Activated T-cell treated with anti-CD3 and anti-CD28 coated beads for 1 hour (primary cell): Measurements from ENCODE around the gene PCCA.

ENCODE experiments used
- DNase-seq: peaks from one replicate; pipeline ENCODE4 v3.0.0-alpha.2; 2020; ENCODE audit warnings: low read depth

PCCA gene

DNA sequence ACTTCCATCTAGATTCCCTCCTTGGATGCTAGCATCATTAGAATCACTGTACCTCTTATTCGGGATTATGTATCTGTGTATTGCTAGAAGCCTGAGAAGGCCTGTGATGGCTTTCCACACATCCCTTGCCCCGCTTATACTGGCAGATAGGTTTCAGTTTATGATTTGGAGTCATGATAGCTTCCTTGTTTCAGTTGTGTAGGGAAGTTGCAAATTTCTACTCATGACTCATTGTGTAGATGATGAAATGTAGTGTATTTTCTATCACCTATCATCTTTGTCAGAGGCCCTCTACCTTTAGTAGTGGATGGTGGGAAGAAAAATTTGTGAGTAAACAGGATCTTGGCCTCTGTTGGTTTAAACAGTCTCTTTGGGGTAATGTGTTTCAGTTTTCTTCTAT, 334.5 kb downstream of the PCCA start:
- no peak for DNase-seq

DNA sequence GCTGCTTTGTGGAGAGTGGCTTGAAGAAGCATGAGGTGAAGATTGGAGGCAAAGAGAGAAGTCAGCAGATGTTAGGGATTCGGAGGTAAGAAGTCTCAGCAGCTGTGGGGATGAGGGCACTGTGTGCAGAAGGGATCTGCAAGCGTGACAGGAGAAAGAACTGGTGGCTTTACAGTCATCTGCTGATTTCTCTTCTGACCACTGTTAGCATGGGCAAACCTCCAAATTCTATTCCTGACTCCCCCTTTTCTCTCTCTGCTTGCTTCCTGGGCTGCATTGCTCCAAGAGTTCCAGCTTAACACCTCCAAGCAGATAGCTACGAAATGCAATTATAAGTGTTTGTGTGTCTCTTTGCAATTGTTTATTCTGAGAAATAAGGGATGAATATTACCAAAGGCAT, 340.1 kb downstream of the PCCA start:
- DNase-seq, result no peak

DNA sequence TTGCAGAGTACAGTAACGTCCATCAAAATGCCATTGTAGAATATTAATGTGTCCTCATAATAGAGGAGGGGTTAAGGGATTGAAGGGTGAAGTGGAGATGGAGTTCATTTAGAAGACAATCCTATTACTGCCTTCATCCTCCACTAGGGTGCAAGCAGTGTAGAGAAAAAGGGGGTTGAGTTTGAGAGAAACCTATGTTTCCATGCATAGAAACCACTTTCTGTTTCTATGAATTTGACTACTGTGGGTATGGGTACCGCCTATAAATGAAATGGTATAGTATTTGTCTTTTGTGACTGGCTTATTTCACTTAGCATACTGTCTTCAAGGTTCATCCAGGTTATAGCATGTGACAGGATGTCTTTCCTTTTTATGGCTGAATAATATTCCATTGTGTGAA, 343.7 kb downstream of the PCCA start:
- DNase-seq, result no peak

DNA sequence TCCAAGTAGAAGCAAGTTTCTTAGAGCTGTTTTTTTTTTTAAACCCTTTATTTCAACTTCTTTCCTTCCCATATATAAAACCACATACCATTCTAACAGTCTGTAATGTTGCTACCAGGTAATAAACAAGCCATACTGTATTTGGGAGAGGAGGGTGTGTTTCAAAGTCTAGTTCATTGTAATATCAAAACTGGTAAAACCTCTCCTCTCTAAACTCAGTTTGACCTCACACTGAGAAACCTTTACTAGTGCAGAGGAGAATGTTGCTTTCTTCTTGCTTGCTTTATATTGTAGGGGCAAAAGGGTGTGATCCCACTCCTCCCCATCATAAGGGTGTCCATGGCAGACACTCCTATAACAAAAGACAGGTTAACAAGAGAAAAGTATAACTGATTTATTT, 344.6 kb downstream of the PCCA start:
- DNase-seq, result no peak

DNA sequence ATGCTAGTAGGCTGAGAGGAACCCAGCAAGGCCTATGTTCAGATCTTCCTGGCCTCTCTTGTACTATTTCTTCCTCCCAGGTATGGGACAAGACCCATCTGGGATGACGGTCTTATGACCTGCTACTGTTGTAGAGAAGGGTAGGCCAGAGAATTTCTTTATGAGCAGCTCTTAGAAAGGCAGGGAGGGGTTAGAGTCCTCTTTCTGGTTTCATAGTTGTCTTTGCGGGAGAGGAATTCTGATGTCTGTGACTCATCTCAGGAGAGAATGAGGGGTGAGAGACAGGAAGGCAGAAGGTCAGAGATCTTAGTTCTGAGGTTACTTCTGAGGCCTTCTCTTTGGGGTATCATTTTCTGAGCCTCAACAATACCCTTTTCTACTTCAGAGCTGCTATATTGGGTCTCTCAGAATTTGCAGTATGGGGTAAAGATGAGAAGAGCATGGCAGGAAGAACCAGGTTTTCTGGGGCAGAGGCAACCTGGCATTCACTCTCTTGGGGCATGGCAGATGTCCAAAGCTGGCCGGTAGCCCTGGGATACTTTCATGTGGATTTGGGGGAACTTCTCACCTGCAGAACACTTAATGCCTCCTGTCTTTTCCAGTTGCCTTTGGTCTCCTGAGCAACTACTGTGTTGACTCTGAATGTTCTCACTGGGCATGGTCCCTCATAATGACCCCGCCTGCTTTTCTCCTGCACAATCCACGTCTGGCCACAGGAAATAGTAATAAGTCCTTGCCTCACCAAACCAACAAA, 345.3 kb downstream of the PCCA start:
- no peak for DNase-seq

DNA sequence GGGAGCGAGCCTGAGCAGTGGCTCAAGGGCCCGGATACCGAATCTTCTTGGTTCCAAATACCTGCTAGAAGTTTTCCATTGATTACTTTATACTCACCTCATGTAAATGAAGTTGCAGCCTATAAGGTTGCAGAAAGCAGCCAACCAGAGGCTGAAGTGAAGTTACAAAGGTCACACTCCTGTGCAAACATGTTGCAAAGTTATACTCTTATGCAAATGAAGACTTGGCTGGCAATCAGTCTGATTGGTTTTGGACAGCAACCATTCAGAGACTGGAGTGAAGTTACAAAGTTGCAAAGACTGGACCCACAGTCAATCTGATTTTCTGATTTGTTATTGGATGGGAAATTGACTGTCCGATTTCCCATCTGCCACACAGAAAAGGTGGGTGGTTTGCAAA, 347.2 kb downstream of the PCCA start:
- no peak for DNase-seq

DNA sequence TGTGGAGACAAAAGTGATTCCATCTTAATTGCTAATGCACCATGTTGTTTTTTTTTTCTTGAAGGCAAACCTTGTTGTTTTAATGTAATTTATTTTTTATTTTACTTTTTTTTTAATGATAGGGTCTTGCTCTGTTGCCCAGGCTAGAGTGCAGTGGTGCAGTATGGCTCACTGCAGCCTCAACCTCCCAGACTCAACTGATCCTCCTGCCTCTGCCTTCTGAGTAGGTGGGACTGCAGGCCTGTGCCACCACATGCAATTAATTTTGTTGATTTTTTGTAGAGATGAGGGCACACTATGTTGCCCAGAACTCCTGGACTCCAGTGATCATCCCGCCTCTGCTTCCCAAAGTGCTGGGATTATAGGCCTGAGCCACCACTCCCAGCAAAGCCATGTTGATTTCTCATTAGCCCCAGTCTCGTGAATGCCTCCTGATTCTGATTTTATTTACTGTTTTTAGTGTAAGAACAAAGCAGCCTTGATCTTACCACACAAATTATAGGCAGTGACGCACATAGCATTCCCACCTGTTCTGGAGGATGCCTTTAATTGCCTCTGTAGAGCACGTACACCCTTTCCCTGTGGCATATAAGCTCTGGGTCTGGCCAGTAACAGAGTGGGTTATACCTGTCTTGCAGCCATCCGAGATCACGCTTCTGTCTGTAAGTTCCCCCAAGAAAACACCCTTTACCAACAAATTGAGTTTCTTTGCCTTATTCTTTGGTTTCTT, 349.3 kb downstream of the PCCA start:
- DNase-seq, result no peak

DNA sequence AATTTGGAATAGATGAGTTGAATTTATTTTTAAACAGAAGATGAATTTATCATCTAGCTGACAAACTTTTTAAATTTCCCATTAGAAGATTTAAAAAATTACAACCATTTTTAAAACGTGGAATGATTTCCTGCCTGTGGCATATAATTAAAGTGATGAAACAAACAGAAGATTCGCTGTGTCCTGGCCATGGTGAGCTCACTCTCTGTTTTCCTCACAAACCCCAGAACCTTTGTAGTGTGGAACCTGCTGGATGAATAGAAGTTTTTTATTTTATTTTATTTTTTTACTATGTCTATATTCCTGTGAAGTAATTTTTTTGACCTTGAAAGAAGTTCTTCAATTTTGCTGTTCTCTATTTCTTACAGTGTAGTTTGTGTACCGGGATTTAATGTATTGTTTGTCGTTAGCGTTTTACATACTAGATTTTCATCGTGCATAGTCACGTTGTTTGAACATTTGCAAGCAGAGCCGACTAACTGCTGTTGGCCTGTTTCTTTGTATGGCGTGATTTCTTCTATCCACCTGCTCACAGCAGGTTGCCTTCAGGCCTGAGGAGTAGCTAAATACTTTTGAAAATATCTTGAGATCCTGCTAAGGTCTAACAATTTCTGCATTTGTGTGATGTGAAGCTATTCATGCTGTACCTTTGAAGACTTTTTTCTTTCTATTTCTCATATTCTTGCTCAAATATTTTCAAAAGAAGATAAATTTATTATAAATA, 350.5 kb downstream of the PCCA start:
- no peak for DNase-seq

DNA sequence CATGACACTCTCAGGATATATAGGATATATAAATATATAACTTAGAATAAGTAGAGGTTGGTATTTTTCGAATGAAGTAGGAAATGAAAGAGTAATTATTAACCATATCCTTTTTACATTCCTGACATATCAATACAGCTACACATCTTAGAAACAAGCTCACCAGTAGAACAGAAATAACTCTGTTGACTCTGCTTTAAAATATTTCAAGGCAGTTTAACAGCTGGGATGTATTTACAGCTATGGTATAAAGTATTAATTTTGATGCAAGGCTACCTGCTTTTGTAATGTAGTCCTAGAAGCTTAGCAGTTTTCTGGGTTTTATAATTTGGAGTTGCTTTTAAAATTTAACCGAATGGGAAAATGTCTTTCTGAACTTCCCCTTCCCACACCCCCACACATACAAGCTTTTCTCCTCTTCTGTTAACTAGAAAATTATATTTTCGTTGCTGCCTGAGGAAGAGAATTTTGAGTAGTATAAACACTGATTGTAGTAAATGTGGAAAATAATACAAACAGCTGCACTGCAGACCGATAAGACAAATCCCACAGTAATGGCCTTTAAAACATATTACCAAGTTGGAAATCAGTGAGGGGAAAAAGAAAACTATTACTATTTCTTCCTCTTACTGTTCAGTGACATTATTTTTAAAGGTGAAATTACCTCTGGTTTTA, 352.0 kb downstream of the PCCA start:
- no peak for DNase-seq

DNA sequence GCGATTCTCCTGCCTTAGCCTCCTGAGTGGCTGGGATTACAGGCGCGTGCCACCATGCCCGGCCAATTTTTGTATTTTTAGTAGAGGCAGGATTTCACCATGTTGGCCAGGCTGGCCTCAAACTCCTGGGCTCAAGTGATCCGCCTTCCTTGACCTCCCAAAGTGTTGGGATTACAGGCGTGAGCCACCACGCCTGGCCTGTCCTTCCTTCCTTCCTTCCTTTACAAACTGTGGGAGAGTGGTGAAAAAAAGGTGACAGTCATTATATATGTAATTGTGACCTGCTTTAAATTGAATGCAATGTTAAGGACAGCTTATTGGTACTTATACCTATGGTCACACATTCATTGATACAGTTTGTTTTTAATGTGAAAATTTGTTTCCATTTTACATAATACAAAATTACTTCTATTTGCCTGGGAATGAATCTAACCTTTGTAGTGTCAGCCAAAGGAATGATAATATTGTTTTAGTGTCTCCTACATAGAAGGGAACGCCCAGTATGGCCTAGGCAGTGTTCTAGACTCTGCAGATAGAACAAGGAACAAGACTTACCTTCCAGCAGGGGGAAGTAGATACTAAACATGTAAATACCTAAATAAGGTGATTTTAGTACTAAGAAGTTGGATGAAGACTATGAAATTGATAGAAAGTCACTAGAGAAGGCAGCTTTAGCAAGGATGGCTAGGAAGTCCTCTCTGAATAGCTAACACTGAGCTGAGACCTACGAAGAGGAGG, 353.4 kb downstream of the PCCA start:
- DNase-seq, result no peak

DNA sequence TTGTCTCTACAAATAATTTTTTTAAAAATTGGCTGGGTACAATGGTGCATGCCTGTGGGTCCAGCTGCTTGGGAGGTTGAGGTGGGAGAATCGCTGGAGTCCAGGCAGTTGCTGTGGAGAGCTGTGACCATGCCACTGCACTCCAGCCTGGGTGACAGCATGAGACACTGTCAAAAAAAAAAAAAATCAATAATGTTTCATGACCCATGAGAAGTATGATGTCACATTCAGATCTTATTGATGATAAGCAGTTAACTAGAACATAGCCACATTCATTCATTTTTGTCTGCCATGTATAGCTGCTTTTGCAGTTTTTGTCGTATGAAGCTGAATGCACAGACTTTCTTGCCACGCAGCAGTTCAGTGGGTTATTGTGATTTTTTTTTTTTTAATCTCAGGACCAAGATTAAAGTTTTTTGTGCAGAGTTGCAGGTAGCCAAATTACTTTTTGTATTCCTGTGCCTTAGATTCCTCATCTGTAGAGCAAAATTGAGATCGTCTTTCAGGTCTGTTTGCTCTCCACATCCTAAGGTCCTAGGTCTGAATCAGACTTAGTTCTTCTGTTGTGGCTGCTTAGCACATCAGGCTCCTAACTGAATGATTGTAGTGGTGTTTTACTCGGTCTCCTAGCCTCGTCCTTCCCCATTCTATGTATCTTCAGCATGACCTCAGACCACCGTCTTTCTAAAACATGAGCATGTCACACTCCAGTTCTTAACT, 354.5 kb downstream of the PCCA start:
- DNase-seq, result no peak

DNA sequence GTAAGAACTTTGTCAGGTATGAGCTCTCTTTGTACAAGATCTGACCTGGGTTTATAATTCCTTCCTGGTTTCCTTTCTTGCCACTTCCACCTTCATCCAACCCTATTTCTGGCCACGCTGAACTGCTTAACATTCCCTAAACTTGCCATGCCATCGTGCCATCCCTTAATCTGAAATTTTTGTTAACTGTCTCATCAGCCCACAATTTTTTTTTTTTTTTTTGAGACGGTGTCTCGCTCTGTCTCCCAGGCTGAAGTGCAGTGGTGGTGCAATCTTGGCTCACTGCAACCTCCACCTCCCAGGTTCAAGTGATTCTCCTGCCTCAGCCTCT, 355.1 kb downstream of the PCCA start:
- DNase-seq, result no peak

DNA sequence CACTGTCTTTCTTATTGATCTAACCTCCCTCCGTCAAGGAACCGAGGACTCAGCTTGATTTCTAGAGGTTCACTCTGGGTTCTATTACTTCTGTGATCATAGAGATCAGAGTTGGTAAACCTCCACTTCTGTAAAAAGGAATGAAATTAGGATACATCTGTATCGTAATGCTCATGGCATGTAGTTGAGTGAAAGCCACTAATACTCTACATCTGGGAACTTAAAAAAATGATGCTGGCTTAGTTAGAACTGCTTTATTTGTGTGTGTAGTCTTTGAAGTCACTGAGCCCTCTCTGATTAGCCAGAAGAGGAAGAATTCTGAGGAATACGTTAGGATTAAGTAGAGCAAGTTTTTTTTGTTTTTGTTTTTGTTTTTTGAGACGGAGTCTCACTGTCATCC, 358.9 kb downstream of the PCCA start:
- no peak for DNase-seq

DNA sequence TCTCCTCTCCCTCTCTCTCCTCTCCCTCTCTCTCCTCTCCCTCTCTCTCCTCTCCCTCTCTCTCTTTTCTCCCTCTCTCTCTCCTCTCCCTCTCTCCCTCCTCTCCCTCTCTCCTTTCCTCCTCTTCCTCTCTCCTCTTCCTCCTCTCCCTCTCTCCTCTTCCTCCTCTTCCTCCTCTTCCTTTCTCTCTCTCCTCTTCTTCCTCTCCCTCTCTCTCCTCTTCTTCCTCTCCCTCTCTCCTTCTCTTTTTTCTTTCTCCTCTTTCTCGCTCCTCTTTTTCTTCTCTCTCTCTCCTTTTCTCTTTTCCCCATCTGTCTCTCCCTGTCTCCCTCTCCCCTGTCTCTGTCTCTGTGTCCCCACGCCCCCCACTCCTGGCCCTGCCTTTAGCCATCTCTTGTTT, 363.0 kb downstream of the PCCA start:
- DNase-seq, result no peak

DNA sequence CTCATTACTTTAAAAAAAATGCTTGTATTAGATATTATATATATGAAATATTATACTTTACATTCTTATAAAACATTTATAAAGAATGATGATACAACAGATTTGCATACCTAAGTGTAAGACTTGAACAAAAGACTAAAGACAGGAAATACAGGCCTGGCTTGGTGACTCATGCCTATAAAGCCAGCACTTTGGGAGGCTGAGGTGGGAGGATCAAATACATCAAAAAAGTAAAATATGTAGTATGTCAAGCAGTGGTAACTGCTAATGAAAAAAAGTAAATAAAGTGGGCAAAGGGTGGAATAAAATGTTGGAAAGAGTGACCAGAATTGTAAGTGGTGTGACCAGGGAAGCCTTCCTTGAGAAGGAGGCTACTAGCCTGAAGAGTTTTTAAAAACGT, 366.0 kb downstream of the PCCA start:
- DNase-seq, result no peak

DNA sequence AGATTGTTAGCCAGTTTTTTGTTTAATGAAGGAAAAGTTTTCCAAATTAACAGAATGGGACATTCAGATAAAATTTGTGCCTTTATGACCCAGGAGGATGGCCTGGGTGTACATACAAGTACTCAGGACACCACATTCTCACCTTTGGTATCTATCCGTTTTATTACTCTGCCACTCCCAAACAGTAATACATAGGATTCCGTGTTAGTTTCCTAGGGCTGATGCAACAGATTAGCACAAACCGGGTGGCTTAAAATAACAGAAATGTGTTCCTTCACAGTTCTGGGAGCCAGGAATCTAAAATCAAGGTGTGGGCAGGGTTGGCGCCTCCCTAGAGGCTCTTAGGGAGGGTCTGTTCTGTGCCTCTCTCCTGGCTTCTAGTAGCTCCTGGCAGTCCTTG, 369.8 kb downstream of the PCCA start:
- DNase-seq, result no peak

DNA sequence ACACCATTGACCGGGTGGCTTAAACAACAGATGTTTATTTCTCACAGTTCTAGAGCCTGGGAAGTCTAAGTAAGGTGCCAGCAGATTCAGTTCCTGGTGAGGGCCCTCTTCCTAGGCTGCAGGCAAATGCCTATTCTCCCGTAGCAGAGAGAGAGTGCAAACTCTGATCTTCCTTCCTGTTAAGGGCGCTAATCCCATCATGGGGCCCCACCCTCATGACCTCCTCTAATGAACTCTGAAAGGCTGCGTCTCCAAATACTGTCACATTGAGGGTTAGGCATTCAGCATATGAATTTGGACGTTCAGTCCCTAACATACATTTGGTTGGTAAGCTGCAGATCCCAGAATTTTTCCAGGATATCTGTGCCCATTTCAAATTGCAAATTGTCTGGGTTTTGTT, 370.9 kb downstream of the PCCA start:
- no peak for DNase-seq

DNA sequence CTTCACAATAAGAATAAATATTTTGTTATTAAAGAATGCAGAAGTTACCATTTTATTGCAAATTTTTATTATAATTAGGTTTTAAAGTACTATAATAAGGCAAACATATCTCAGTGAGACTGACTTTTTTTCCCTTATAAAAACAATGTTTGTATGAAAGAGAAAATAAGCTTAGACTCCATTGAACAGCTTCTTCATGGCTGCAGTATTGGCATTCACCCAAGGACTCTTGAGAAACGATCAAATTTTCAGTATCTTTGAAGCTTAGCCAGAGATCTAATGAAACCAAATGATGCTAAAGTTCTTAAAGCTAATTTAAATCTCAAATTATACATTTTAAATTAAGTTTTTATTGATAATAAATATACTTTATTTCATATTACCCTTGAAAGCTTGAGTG, 371.4 kb downstream of the PCCA start:
- no peak for DNase-seq

DNA sequence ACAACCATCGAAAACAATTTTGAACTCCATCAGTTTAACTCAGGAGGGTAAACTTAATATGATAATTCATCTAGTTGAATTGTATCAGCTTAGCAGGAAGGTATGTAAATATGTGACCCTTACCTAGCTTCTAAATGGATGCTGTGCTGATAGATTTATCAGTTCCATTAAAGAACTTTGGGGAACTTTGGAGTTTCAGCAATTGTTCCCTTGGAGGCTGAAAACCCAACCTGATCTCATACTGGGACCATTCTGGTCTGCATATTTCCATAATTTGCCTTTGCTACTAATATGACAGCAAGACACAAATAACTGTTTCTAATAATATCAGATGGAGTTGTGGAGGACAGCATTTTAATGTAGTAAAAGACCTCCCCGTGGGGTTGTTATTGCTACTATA, 371.9 kb downstream of the PCCA start:
- DNase-seq, result no peak

DNA sequence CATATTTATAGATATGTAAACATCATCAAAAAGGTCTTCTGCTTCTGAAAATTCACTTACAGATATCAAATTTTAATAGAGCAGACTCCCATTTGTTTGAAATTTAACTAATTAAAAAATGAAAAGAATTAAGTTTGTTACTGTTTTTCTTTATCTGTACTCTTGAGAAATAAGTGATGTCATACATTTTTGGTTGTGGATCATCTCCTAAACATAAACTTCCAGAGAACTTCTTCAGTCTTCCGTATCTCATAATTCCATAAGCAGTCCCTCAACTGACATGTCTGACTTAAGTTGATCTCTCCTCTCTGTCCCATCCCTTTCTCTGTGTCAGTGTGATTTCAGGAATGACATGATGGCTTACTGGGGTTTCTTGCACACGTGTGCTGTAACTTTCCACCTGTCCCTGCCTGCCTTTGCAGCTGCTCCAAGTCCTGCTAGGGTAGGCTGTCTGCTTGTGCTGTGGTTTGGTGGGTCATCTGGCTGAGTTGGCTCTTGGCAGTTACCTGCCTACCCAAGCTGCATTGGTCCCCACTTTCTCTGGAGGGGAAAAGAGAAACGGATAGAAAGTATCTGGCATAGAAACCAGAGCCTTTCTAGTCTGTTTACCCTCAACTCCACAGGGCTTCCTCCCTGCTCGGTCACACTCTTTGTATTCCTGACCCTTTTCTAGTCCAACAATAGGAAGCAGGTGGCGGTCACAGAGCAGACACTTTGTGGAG, 372.6 kb downstream of the PCCA start:
- DNase-seq, result no peak

DNA sequence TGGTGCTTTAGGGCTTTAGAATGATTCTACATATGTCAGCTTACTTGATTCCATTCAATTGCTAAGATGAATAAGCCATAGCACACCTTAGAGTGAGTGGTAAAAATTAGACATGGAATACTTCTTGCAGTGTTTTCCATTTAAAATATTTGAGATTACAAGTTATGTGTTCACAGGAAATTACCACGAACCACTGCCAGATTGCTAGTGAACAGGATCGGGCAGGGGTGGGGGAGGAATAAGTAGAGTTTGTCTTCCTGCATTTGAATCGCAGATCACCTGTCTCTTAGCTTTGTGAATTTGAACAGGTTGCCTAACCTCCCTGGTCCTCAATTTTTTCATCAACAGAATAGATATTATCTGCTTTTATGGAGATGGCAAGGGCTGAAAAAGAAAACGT, 375.1 kb downstream of the PCCA start:
- no peak for DNase-seq
